Tibial nerve (tissue), 4 donors: ENCODE measurements around the gene DCP1B. TPM values are rescaled to one million over a fixed set of nuclear protein-coding genes. Genes with fewer than 3 reads are reported as not detected.

Experiments used
- DNase-seq, 2 donors: peaks; one replicate each; pipeline ENCODE4 v3.0.0-alpha.2; 2019; ENCODE audit warnings: low spot score in 2 of 2
- H3K27ac ChIP-seq, 4 donors: fragments of 200-600 bp; sonication (generic) in 3 of 4; one replicate each; pipeline ENCODE4 v1.5.1; 2017 to 2019; ENCODE audit warnings: mild to moderate bottlenecking in 1 of 4
- H3K27me3 ChIP-seq, 2 donors: fragments of 200-600 bp; sonication (generic) in 1 of 2; one replicate each; pipeline versions ENCODE4 v1.5.1 to v1.6.0; 2017 to 2019
- H3K36me3 ChIP-seq, 3 donors: fragments of 200-600 bp; sonication (generic); one replicate each; pipeline ENCODE4 v1.5.1; 2018 to 2019
- H3K4me1 ChIP-seq, 4 donors: fragments of 200-600 bp; sonication (generic) in 3 of 4; one replicate each; pipeline ENCODE4 v1.5.1; 2017 to 2019
- H3K4me3 ChIP-seq, 4 donors: fragments of 200-600 bp; sonication (generic) in 3 of 4; one replicate each; pipeline ENCODE4 v1.5.1; 2017 to 2019; ENCODE audit warnings: mild to moderate bottlenecking in 1 of 4, moderate library complexity in 1 of 4
- H3K9me3 ChIP-seq, 4 donors: fragments of 200-600 bp; sonication (generic) in 3 of 4; one replicate each; pipeline ENCODE4 v1.5.1; 2017 to 2019
- EP300 ChIP-seq, 2 donors: sonication (generic); formaldehyde crosslinking; IDR thresholded peaks; one replicate each; pipeline ENCODE4 v1.6.1; 2017; ENCODE audit warnings: antibody characterized with exemption in 2 of 2, mild to moderate bottlenecking in 1 of 2
- POLR2A ChIP-seq, 2 donors: fragments of 450-650 bp; IDR thresholded peaks; one replicate each; pipeline ENCODE4 v1.6.1; 2017; ENCODE audit warnings: antibody characterized with exemption in 2 of 2, mild to moderate bottlenecking in 2 of 2, moderate library complexity in 2 of 2
- WGBS, 2 donors: methylation state at CpG; one replicate each; pipeline ENCODE4 v1.1.5; 2018; 5-methylcytosine and 5-hydroxymethylcytosine counted together
- total RNA-seq, 4 donors: library from RNA; depleted of rRNA; stranded (reverse); fragments of >200 nt; gene quantifications; one replicate each; pipeline ENCODE4 v1.1.0, GENCODE V29; 2016
- TF ChIP-seq, protein P1 (sequence below), 5 experiments: fragments of 200-600 bp in 3 of 5; fragments of 450-650 bp in 2 of 5; sonication (generic) in 3 of 5; IDR thresholded peaks; one replicate each; pipeline ENCODE4 v1.5.1; 2016 to 2019; ENCODE audit warnings: antibody characterized with exemption in 5 of 5, mild to moderate bottlenecking in 3 of 5, moderate library complexity in 2 of 5

DCP1B gene
- total RNA-seq, 4 donors from 2014 or later = 7.5 to 21.0 (median 13.3) TPM

DNA sequence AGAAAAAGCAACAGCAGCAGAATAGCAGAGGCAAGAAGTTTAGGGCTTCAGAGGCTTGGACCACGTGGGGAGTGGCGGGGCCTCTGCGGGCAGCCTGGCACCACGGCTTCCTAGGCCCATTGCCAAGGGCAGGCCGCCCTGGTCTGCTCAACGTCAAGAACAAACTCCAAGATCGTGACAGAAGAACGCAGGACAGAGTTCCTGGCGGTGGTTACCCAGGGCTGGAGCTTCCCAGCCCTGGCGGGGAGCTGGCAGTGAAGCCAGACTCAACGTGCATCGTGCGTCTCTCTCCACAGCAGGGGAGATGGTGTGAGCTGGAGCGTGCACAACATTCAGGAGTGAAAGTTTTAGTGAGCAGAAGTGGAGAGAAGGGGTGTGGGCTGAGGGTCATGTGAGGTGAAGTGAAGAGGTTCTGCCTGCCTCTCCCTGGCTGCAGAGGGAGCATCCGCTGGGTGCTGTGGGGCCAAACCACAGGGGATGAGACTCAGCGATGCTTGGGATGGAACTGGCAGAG lies 71.9 kb downstream of the DCP1B start:
- Histone ChIP-seq H3K27ac (no peak overlapping the region), H3K27me3 (no peaks in the 10 kb centered on the region), H3K9me3 (no peaks in the 10 kb centered on the region), H3K4me1 (peaks cover 0 to 24% (median 6%) of the 10 kb centered on the region in 4 donors), H3K36me3 (no peaks in the 10 kb centered on the region), H3K4me3 (no peak overlapping the region)
- DNase-seq = no peak
- TF ChIP-seq EP300 (IDR thresholded peaks at IDR 0.05) (no peak), POLR2A (IDR thresholded peaks at IDR 0.05) (no peak)
- TF ChIP-seq, protein P1, sequence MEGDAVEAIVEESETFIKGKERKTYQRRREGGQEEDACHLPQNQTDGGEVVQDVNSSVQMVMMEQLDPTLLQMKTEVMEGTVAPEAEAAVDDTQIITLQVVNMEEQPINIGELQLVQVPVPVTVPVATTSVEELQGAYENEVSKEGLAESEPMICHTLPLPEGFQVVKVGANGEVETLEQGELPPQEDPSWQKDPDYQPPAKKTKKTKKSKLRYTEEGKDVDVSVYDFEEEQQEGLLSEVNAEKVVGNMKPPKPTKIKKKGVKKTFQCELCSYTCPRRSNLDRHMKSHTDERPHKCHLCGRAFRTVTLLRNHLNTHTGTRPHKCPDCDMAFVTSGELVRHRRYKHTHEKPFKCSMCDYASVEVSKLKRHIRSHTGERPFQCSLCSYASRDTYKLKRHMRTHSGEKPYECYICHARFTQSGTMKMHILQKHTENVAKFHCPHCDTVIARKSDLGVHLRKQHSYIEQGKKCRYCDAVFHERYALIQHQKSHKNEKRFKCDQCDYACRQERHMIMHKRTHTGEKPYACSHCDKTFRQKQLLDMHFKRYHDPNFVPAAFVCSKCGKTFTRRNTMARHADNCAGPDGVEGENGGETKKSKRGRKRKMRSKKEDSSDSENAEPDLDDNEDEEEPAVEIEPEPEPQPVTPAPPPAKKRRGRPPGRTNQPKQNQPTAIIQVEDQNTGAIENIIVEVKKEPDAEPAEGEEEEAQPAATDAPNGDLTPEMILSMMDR (IDR thresholded peaks at IDR 0.05) = no peak
- 48 to 52% methylated on average over 14 to 16 of the region's 16 CpGs for WGBS, 2 donors

DNA sequence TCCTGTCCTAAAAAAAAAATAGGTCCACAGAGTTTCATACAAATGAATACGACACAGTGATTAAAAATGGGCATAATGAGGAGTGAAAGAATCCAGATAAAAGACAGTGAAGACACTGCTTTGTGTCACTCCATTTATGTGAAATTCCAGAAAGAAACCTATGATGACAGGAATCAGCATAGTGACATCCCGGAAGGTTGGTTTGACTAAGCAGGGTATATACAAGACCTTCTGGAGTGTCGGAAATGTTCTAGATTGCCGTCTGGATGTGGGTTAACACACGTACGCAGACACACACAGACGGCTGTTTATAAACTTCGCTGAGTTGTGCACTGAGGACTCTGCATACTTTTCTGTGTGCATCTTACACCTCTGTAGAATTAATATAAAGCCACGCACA lies 72.6 kb downstream of the DCP1B start:
- Histone ChIP-seq H3K27me3 (no peaks in the 10 kb centered on the region), H3K36me3 (no peaks in the 10 kb centered on the region), H3K4me1 (peaks cover 0 to 22% (median 5%) of the 10 kb centered on the region in 4 donors), H3K27ac (no peak overlapping the region), H3K9me3 (no peaks in the 10 kb centered on the region), H3K4me3 (no peak overlapping the region)
- TF ChIP-seq EP300 (IDR thresholded peaks at IDR 0.05) (no peak), POLR2A (IDR thresholded peaks at IDR 0.05) (no peak)
- TF ChIP-seq, protein P1 (IDR thresholded peaks at IDR 0.05) = no peak
- no peak for DNase-seq
- WGBS, 2 donors = 89 to 94% methylated on average over 9 of the region's 9 CpGs

DNA sequence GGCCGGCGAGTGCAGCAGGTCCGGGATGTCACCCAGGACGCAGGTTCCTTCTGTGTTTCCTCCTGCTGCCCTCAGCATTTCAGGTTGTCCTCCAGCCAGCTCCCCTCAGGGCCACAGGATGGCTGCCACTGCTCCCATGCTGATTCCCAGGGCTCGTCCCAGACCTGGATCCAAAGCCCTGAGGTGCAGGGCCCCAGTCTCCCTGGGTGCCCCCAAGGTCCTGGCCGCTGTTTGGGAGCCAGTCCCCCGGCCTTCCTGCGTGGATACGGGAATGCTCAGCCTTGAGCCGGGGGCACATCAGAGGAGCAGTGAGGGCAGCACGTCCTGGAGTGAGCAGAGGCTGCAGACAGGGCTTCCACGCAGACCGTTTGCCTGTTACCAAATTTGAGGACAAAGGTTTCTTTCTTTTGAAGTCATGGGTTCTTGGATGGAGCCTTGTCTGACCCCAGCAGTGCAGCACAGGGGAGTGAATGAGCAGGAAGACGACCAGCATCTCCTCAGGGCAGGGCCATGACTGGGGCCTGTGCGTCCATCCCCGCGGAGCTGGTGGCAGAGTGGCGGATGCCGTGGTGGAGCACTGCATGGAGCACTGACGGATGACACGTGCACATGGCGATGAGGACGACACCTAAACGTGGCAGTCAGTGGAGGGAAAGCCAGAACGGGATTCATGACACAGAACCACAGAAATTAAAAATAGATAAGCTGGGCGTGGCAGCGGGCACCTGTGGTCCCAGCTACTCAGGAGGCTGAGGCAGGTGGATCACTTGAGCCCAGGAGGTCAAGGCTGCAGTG lies 73.3 kb downstream of the DCP1B start:
- Histone ChIP-seq H3K4me3 (no peak overlapping the region), H3K36me3 (no peaks in the 10 kb centered on the region), H3K4me1 (peaks cover 0 to 15% (median 2%) of the 10 kb centered on the region in 4 donors), H3K27me3 (no peaks in the 10 kb centered on the region), H3K9me3 (no peaks in the 10 kb centered on the region), H3K27ac (no peak overlapping the region)
- DNase-seq = no peak
- TF ChIP-seq EP300 (IDR thresholded peaks at IDR 0.05) (no peak), POLR2A (IDR thresholded peaks at IDR 0.05) (no peak)
- TF ChIP-seq, protein P1 (IDR thresholded peaks at IDR 0.05) = no peak
- WGBS, 2 donors = 71 to 73% methylated on average over 25 to 27 of the region's 27 CpGs

DNA sequence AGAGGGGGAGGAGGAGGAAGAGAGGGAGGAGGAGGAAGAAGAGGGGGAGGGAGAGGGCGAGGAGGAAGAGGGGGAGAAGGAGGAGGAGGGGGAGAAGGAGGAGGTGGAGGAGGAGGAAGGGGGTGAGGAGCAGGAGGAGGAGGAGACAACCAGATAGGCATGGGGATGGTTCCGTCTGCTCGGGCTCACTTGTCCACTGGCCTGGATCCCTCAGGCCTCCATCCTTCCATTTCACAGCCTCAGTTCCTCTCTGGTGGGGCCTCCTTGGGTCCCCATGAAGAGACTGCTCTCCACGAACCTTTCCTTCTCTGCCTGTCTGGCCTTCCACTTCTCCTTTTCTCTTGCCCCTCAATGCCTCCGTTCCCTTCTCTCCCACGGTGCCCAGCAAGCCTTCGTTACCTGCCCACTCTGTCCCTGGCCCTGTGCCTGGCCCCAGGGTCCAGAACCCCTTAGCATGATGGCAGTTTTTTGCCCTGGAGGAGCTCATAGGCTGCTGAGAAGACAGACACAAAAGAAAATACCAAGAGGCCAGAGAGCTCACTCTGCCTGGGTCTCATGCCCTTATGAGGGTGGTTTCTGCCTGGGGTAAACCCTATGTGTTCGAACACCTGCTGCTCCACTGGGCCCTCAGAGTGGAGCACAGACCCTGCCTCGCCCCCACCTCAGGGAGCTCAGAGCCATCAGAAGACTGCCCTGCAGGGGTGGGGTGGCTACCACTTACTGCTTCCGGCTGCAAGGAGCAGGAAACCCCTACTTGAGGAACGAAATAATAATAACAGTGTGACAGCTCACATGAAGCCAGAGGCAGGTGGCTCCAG lies 74.1 kb downstream of the DCP1B start:
- WGBS, 2 donors = 73 to 84% methylated on average over 11 of the region's 11 CpGs
- Histone ChIP-seq H3K4me1 (peaks cover 0 to 14% (median 2%) of the 10 kb centered on the region in 4 donors), H3K27me3 (peaks cover 0 to 5% of the 10 kb centered on the region in 2 donors), H3K36me3 (no peaks in the 10 kb centered on the region), H3K27ac (no peak overlapping the region), H3K4me3 (no peak overlapping the region), H3K9me3 (no peaks in the 10 kb centered on the region)
- no peak for TF ChIP-seq EP300 (IDR thresholded peaks at IDR 0.05)
- TF ChIP-seq POLR2A (IDR thresholded peaks at IDR 0.05) = no peak
- TF ChIP-seq, protein P1 (IDR thresholded peaks at IDR 0.05) = no peak
- DNase-seq = no peak
